HG02571 (cell line): ENCODE results near the gene ARHGEF16.

Source experiments
- ATAC-seq: cut with Tn5 transposase; IDR thresholded peaks from one replicate; pipeline ENCODE4 v1.9.1; 2021; ENCODE audit warnings: mild to moderate bottlenecking, moderate library complexity; ENCODE audit not compliant: unreplicated experiment

Gene ARHGEF16

GRCh38 chr1:3420218-3420951 is 34.1 kb upstream of the ARHGEF16 start:
- no peak for ATAC-seq

GRCh38 chr1:3422638-3423037 is 31.8 kb upstream of the ARHGEF16 start:
- ATAC-seq = no peak

GRCh38 chr1:3423245-3423829 is 31.1 kb upstream of the ARHGEF16 start:
- no peak for ATAC-seq

GRCh38 chr1:3423896-3424611 is 30.4 kb upstream of the ARHGEF16 start:
- ATAC-seq = no peak

GRCh38 chr1:3425486-3426215 is 28.8 kb upstream of the ARHGEF16 start:
- no peak for ATAC-seq

GRCh38 chr1:3426956-3427535 is 27.4 kb upstream of the ARHGEF16 start:
- ATAC-seq = no peak

- ATAC-seq = no peak
These were observed 26.5 kb upstream of the ARHGEF16 start for GRCh38 chr1:3427711-3428704.

- no peak for ATAC-seq
These were observed 25.6 kb upstream of the ARHGEF16 start for GRCh38 chr1:3428899-3429298.

GRCh38 chr1:3429320-3429719 is 25.1 kb upstream of the ARHGEF16 start:
- ATAC-seq = no peak

- ATAC-seq = no peak
These were observed 24.7 kb upstream of the ARHGEF16 start for GRCh38 chr1:3429766-3430165.

- no peak for ATAC-seq
These were observed 24.1 kb upstream of the ARHGEF16 start for GRCh38 chr1:3430406-3430805.

- no peak for ATAC-seq
These were observed 23.6 kb upstream of the ARHGEF16 start for GRCh38 chr1:3430820-3431219.

GRCh38 chr1:3431266-3431665 is 23.2 kb upstream of the ARHGEF16 start:
- ATAC-seq = no peak

GRCh38 chr1:3431686-3432085 is 22.8 kb upstream of the ARHGEF16 start:
- ATAC-seq = no peak

GRCh38 chr1:3432306-3432705 is 22.2 kb upstream of the ARHGEF16 start:
- no peak for ATAC-seq

GRCh38 chr1:3433076-3433475 is 21.4 kb upstream of the ARHGEF16 start:
- no peak for ATAC-seq

- no peak for ATAC-seq
These were observed 20.7 kb upstream of the ARHGEF16 start for GRCh38 chr1:3433596-3434320.

- ATAC-seq = no peak
These were observed 19.9 kb upstream of the ARHGEF16 start for GRCh38 chr1:3434406-3435110.

- no peak for ATAC-seq
These were observed 18.8 kb upstream of the ARHGEF16 start for GRCh38 chr1:3435666-3436065.
